ENCODE measurements around the gene VANGL2.

The VANGL2 gene

DNA sequence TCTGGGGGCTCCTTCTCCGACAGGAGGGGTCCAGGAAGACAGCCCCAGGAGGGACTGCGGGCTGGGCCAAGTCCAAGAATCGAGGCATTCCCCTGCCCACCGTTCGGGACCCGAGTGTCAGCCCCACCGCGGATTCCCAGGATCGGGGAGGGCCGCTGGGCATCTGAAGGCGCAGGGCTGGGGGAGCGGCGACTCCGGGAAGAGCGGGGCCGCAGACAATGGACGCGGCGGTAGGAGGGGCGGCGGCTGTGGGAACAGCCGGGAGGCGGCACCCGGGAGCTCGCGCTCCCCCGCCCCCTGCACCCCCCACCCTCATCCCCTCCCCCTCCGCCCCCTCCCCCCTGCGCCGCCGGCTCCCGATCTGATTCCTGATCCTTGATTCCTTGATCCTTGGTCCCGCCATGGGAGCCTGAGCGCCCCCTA lies at the start of gene VANGL2:
Gene VANGL2 (plus strand): TSS at position 342 of the 423 bp plus-strand sequence. CDS start 15,274 bp downstream, outside the sequence.
- Histone ChIP-seq H3K4me3 (ENCODE audit: low read depth, low read length) (peak within 1 kb of the TSS; percentile 65), H3K27me3 (replicated peaks) (peaks cover 18% of the 10 kb centered on the region), H3K36me3 (replicated peaks) (no peaks in the 10 kb centered on the region), H3K27ac (no peak within 1 kb of the TSS)
- TF ChIP-seq, protein P1, sequence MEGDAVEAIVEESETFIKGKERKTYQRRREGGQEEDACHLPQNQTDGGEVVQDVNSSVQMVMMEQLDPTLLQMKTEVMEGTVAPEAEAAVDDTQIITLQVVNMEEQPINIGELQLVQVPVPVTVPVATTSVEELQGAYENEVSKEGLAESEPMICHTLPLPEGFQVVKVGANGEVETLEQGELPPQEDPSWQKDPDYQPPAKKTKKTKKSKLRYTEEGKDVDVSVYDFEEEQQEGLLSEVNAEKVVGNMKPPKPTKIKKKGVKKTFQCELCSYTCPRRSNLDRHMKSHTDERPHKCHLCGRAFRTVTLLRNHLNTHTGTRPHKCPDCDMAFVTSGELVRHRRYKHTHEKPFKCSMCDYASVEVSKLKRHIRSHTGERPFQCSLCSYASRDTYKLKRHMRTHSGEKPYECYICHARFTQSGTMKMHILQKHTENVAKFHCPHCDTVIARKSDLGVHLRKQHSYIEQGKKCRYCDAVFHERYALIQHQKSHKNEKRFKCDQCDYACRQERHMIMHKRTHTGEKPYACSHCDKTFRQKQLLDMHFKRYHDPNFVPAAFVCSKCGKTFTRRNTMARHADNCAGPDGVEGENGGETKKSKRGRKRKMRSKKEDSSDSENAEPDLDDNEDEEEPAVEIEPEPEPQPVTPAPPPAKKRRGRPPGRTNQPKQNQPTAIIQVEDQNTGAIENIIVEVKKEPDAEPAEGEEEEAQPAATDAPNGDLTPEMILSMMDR (IDR thresholded peaks at IDR 0.05; ENCODE audit: low read depth, low read length, missing control alignments) = no peak
- in situ Hi-C loops (cut with HindIII; ENCODE audit: low pct_ligation_motif_present, low sequenced_read_pairs) = no loop called here
- DNase-seq = peak; percentile 29

DNA sequence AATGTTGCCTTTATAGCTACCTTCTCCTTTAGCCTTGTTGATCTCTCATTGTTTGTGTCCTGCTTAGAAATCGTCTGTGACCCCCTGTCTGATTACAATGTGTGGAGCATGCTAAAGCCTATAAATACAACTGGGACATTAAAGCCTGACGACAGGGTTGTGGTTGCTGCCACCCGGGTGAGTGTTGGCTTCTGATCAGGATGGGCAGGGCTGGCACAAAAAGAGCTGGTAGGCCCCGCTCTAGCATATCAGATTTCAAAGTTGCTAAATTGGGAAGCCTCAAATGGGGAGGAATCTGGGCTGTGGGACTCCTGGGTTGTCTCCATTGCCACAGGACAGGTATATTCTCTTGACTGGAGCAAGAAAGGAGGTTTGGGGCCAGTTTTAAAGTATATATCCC lies 48.7 kb upstream of the VANGL2 start:
- no peak overlapping the region for H3K27ac ChIP-seq
- H3K4me3 ChIP-seq (ENCODE audit: low read depth, low read length) = no peak overlapping the region

DNA sequence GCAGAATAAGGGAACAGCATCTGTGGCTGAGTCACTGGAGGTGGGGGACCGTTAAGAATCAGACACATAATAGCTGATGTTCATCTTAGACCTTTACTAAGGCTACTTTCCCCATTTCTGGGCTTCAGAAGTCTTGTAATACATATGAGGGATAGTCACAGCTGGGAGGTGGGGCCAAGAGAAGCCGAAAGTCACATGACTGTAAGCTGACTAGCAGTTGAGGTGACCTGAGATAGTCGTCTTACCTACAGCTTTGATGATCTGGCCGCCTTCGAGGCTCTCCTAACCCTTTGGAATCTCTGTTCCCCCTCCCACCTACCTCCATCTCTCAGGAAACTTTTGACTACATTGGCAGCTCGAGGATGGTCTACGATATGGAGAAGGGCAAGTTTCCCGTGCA lies 47.8 kb upstream of the VANGL2 start:
- Histone ChIP-seq H3K4me3 (ENCODE audit: low read depth, low read length) (no peak overlapping the region), H3K27ac (no peak overlapping the region), H3K27me3 (replicated peaks) (no peaks in the 10 kb centered on the region), H3K36me3 (replicated peaks) (peaks cover 88% of the 10 kb centered on the region)
- in situ Hi-C loops (cut with HindIII; ENCODE audit: low pct_ligation_motif_present, low sequenced_read_pairs) = no loop called here
- DNase-seq = no peak
- TF ChIP-seq, protein P1 (IDR thresholded peaks at IDR 0.05; ENCODE audit: low read depth, low read length, missing control alignments) = no peak

More for the DNA sequence above, 48.7 kb upstream of the VANGL2 start:
- no peak for DNase-seq
- Histone ChIP-seq H3K27me3 (replicated peaks) (no peaks in the 10 kb centered on the region), H3K36me3 (replicated peaks) (peaks cover 83% of the 10 kb centered on the region)
- in situ Hi-C loops (cut with HindIII; ENCODE audit: low pct_ligation_motif_present, low sequenced_read_pairs) = no loop called here
- TF ChIP-seq, protein P1 (IDR thresholded peaks at IDR 0.05; ENCODE audit: low read depth, low read length, missing control alignments) = no peak

DNA sequence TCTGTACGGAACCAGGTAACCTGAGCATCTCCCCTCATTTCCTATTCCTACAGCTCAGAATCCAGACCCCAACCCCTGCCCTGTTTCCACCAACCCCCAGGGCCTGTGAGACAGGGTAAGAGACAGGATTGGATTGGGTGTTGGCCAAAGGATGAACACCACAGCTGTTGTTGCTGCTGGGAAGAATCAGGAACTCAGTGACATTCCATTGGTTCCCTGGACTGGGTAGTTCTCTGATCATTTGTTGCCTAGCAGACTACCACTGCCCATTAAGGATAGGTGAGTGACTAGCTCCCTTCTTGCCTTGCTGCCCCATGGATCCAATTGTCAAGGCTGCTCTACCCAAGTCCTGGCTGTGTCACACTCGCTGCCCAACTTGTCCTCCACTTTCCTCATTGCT lies 47.1 kb upstream of the VANGL2 start:
- TF ChIP-seq, protein P1 (IDR thresholded peaks at IDR 0.05; ENCODE audit: low read depth, low read length, missing control alignments) = no peak
- peak; percentile 14 for DNase-seq
- no peaks in the 10 kb centered on the region for H3K27me3 ChIP-seq (replicated peaks)
- no peak overlapping the region for H3K27ac ChIP-seq
- H3K36me3 ChIP-seq (replicated peaks) = peaks cover 91% of the 10 kb centered on the region
- in situ Hi-C loops (cut with HindIII; ENCODE audit: low pct_ligation_motif_present, low sequenced_read_pairs) = no loop called here
- H3K4me3 ChIP-seq (ENCODE audit: low read depth, low read length) = no peak overlapping the region

DNA sequence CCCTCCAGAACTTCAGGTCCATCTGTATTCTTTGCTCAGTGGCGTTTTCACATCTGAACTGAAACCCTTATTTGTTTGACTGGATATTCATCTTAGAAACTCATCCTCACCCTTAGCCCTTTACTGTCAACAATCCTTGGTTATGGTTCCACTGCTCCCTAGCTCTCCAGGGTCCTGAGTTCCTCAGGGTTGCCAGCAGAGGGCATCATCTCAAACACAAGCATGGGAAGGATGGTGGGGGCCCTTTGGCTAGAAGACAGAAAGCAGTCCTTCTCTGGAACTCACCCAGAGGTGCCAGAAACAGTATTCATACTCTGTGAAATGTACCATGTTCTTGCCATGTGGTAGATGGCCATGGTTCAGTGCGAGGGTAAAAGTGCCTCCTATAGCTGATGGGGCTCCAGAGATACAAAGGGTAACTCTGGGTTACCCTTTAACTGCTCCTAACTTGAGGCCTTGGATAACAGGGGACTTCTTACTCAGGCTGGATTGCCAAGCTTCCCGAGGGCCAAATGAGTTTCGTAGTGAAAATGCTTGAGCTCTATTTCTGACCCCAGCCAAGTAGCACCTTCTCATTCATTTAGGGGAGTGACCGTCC lies 45.9 kb upstream of the VANGL2 start:
- no peaks in the 10 kb centered on the region for H3K27me3 ChIP-seq (replicated peaks)
- no peak overlapping the region for H3K4me3 ChIP-seq (ENCODE audit: low read depth, low read length)
- in situ Hi-C loops (cut with HindIII; ENCODE audit: low pct_ligation_motif_present, low sequenced_read_pairs) = no loop called here
- H3K27ac ChIP-seq = no peak overlapping the region
- peaks cover 87% of the 10 kb centered on the region for H3K36me3 ChIP-seq (replicated peaks)
- DNase-seq = peak; percentile 18
- TF ChIP-seq, protein P1 (IDR thresholded peaks at IDR 0.05; ENCODE audit: low read depth, low read length, missing control alignments) = peak; percentile 80
